Mesothelial cell of epicardium (in vitro differentiated cells): ENCODE measurements around the gene ARL8B. TPM values are rescaled to one million over a fixed set of nuclear protein-coding genes. Genes with fewer than 3 reads are reported as not detected.

Experiments
- DNase-seq, 2 experiments: peaks; one replicate each; pipeline ENCODE4 v3.0.0; 2021; ENCODE audit warnings: low spot score in 2 of 2; ENCODE audit not compliant: unreplicated experiment in 2 of 2
- H3K27ac Mint-ChIP-seq: 2 replicates; pipeline ENCODE4 v1.8.0; 2021; ENCODE audit warnings: mixed read lengths
- H3K27me3 Mint-ChIP-seq: 2 replicates; pipeline ENCODE4 v1.8.0; 2021; ENCODE audit warnings: low read depth, mixed read lengths
- H3K36me3 Mint-ChIP-seq: 2 replicates; pipeline ENCODE4 v1.8.0; 2021; ENCODE audit warnings: mixed read lengths
- H3K4me1 Mint-ChIP-seq: 2 replicates; pipeline ENCODE4 v1.8.0; 2021; ENCODE audit warnings: mixed read lengths
- H3K4me3 Mint-ChIP-seq: 2 replicates; pipeline ENCODE4 v1.8.0; 2021; ENCODE audit warnings: mild to moderate bottlenecking, moderate library complexity, mixed read lengths
- H3K9me3 Mint-ChIP-seq: 2 replicates; pipeline ENCODE4 v1.8.0; 2021; ENCODE audit warnings: mixed read lengths
- total RNA-seq: library from RNA; stranded (reverse); gene quantifications from 3 replicates; pipeline ENCODE4 v1.2.1, GENCODE V29; 2021
- TF ChIP-seq, protein P1 (sequence below): fragments of 200-600 bp; sonication (generic); IDR thresholded peaks from one replicate; pipeline ENCODE4 v1.5.0; 2021; ENCODE audit warnings: antibody characterized with exemption; ENCODE audit not compliant: unreplicated experiment

ARL8B gene
- total RNA-seq, 1 donor from 2014 or later, result 36.9 TPM

DNA sequence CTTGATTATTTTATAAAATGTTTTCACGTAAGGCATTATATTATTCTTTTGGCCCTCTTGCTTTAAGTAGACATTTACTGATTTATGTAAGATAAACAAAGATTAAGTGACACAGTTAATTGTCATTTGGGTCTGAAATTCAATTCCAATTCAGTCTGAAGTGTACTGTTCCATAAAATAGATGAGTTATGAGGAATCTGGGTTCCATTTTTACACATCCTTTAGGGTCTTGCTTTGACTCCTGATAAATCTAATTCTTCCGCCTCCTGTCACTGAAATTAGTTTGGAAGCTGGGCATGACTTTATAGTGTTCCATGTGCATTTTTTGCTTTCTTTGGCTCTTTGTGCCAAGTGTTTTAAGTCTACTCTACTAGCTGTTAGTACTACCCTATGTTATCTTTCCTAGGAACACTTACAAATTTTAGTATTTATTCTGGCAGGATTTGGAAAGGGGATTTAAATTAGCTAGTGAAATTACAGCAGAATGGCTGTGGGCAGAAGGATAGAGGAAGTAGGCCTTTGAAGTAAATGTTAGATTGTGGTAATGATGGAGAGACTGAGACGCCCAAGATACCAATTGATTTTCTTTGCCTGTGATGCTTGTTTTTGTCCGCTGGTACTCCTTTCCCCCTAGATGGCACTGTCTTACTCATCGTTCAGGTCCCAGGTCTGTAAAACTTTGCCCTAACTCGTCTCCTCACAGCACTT, 14.3 kb downstream of the ARL8B start:
- Mint-ChIP-seq H3K27me3 (no peaks in the 10 kb centered on the region), H3K36me3 (peaks cover 5% of the 10 kb centered on the region), H3K27ac (no peak overlapping the region), H3K9me3 (peaks cover 4% of the 10 kb centered on the region), H3K4me3 (no peak overlapping the region), H3K4me1 (peaks cover 20% of the 10 kb centered on the region)
- TF ChIP-seq, protein P1, sequence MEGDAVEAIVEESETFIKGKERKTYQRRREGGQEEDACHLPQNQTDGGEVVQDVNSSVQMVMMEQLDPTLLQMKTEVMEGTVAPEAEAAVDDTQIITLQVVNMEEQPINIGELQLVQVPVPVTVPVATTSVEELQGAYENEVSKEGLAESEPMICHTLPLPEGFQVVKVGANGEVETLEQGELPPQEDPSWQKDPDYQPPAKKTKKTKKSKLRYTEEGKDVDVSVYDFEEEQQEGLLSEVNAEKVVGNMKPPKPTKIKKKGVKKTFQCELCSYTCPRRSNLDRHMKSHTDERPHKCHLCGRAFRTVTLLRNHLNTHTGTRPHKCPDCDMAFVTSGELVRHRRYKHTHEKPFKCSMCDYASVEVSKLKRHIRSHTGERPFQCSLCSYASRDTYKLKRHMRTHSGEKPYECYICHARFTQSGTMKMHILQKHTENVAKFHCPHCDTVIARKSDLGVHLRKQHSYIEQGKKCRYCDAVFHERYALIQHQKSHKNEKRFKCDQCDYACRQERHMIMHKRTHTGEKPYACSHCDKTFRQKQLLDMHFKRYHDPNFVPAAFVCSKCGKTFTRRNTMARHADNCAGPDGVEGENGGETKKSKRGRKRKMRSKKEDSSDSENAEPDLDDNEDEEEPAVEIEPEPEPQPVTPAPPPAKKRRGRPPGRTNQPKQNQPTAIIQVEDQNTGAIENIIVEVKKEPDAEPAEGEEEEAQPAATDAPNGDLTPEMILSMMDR, result no peak
- no peak for DNase-seq

DNA sequence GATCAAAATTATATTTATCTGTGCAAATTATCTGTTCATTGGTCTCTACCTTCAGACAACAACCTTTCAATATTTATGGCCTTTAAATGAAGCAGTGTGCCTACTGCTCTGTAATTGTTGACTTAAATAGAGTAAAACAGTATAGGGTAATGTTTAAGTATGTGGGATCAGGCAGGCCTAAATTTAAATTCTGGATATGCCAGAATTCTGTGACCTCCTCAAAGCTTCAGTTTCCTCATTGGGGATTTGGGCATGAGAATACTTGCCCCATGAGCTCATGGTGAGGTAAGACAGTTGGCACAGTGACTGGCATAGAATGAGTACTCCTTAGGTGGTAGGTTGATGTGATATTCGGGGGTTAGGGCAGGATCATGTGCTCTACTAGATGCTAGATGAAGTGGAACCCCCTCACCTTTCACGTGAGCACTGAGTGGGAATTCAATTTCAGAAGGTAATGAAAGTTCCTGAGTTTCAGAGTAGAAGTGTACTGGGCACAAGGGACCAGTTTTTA, 14.9 kb downstream of the ARL8B start:
- Mint-ChIP-seq H3K4me1 (peaks cover 20% of the 10 kb centered on the region), H3K36me3 (peaks cover 11% of the 10 kb centered on the region), H3K4me3 (no peak overlapping the region), H3K27me3 (no peaks in the 10 kb centered on the region), H3K9me3 (peaks cover 11% of the 10 kb centered on the region), H3K27ac (no peak overlapping the region)
- no peak for DNase-seq
- TF ChIP-seq, protein P1, result no peak

DNA sequence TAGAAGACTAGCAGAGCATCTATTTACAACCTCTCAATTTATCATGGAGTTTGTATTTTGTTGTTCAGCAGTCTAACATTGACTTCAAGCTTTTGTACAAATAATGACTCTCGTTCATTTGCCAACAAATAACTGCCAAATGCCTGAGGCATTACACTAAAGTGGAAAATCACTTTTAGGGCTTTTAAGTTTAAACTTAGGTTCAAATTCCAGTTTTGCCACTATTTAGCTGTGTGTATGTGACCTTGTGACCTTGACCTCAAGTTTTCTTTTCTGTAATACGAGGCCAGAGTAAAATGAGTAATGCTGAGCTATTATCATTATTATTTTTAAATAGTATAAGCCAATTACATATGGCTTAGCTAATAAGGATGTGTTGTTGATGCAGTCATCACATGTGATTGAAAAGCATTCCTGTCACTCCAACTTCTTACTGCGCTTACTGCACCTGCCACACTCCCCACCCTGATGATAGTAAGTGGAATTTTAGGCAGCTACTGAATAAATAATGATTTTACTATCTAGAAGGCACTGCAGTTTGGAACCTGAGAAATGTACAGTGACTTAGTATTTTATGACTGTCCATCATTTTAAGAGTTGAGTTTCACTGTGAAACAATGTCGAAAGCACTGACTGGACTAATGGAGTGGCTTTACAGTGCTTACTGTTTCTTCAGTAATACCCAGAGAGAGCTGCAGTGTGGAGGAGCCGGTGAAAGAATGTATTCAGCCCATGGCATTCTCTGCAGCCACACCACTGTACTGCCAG, 16.3 kb downstream of the ARL8B start:
- DNase-seq, result no peak
- H3K27ac Mint-ChIP-seq, result peak overlapping the region; percentile 64
- peaks cover 24% of the 10 kb centered on the region for H3K36me3 Mint-ChIP-seq
- peaks cover 20% of the 10 kb centered on the region for H3K4me1 Mint-ChIP-seq
- no peak overlapping the region for H3K4me3 Mint-ChIP-seq
- no peaks in the 10 kb centered on the region for H3K27me3 Mint-ChIP-seq
- TF ChIP-seq, protein P1, result no peak
- peaks cover 22% of the 10 kb centered on the region for H3K9me3 Mint-ChIP-seq

DNA sequence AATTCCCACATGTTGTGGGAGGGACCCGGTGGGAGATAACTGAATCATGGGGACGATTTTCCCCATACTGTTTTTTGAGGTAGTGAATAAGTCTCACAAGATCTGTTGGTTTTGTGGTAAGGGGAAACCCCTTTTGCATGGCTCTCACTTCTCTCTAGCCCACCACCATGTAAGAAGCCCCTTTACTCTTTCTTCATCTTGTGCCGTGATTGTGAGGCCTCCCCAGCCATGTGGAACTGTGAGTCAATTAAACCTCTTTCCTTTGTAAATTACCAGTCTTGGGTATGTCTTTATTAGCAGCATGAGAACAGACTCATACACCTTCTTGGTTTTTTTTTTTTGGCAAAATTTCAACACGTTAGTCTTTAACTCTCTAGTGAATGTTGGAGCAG, 18.1 kb downstream of the ARL8B start:
- DNase-seq, result no peak
- TF ChIP-seq, protein P1, result no peak
- peaks cover 20% of the 10 kb centered on the region for H3K4me1 Mint-ChIP-seq
- H3K36me3 Mint-ChIP-seq, result peaks cover 42% of the 10 kb centered on the region
- no peaks in the 10 kb centered on the region for H3K27me3 Mint-ChIP-seq
- H3K27ac Mint-ChIP-seq, result peak overlapping the region; percentile 31
- H3K4me3 Mint-ChIP-seq, result no peak overlapping the region
- peaks cover 39% of the 10 kb centered on the region for H3K9me3 Mint-ChIP-seq

DNA sequence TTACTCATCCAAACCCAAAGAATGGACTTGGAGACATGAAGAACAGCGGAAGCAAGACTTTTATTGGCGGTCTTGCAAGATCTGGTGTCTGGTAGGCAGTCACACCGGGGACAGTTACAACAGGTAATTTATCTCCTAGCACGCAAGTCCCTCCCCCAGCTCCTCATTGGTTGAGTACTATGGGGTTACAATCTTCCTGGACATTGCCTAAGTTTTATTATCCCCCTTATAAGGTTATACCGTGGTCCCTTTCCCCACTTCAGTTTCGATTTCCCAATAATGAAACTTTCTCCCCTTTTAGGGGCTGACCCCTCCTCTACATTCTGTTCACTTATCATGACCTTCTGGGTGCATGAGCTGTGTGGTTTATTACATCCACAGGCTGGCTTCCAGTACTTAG, 18.7 kb downstream of the ARL8B start:
- Mint-ChIP-seq H3K27me3 (no peaks in the 10 kb centered on the region), H3K9me3 (peaks cover 46% of the 10 kb centered on the region), H3K4me1 (peaks cover 20% of the 10 kb centered on the region), H3K36me3 (peaks cover 48% of the 10 kb centered on the region), H3K27ac (no peak overlapping the region), H3K4me3 (no peak overlapping the region)
- DNase-seq, result no peak
- TF ChIP-seq, protein P1, result no peak
